Adrenal gland (tissue), 12 donors: ENCODE measurements around the gene MSI1. TPM values are rescaled to one million over a fixed set of nuclear protein-coding genes. Genes with fewer than 3 reads are reported as not detected.

Source experiments
- DNase-seq, 7 donors: peaks; one replicate each; pipeline ENCODE4 v3.0.0-alpha.2; 2019 to 2020
- H3K27ac ChIP-seq, 5 donors: fragments of 200-600 bp; sonication (generic) in 4 of 5; 1 replicate in 3 of 5; 2 replicates in 2 of 5; pipeline versions ENCODE4 v1.5.1 to v1.8.0; 2016 to 2020; ENCODE audit warnings: mild to moderate bottlenecking in 1 of 5
- H3K27me3 ChIP-seq: fragments of 200-600 bp; 2 replicates; pipeline ENCODE4 v1.8.0; 2021
- H3K36me3 ChIP-seq, 2 donors: fragments of 200-600 bp; replicated peaks in 1 of 2; 1 replicate in 1 of 2; 2 replicates in 1 of 2; pipeline versions ENCODE4 v1.5.1 to v1.8.0; 2018 to 2022
- H3K4me1 ChIP-seq, 2 donors: fragments of 200-600 bp; replicated peaks in 1 of 2; 1 replicate in 1 of 2; 2 replicates in 1 of 2; pipeline versions ENCODE4 v1.5.1 to v1.8.0; 2018 to 2021
- H3K4me3 ChIP-seq, 4 donors: fragments of 200-600 bp; sonication (generic) in 3 of 4; one replicate each; pipeline ENCODE4 v1.5.1; 2016 to 2018
- H3K9me3 ChIP-seq, 3 donors: fragments of 200-600 bp; sonication (generic) in 1 of 3; replicated peaks in 1 of 3; 1 replicate in 2 of 3; 2 replicates in 1 of 3; pipeline versions ENCODE4 v1.5.1 to v1.8.0; 2016 to 2021
- POLR2A ChIP-seq, 2 donors: fragments of 450-650 bp; IDR thresholded peaks; one replicate each; pipeline ENCODE4 v1.6.1; 2017; ENCODE audit warnings: antibody characterized with exemption in 2 of 2, mild to moderate bottlenecking in 2 of 2, moderate library complexity in 1 of 2
- WGBS, 4 donors: extraction: QIAGEN DNeasy Blood & Tissue Kit in 2 of 4; methylation state at CpG; one replicate each; pipeline versions ENCODE4 v1.1.5 to v1.1.7; 2013 to 2017; 5-methylcytosine and 5-hydroxymethylcytosine counted together
- intact Hi-C, 2 donors: fragments of 100-400 bp; cut with DNase I; formaldehyde crosslinking; loops; one replicate each; pipeline versions ENCODE4 v1.14.1 to v1.15.0; 2022 to 2023
- polyA plus RNA-seq, 3 donors: library from polyadenylated mRNA; stranded (reverse); fragments of 200-250 nt in 2 of 3; fragments of 350-450 nt in 1 of 3; fragmentation: Illumina TruSeq in 1 of 3; extraction: RNeasy Lipid Tissue Mini Kit (QIAGEN cat#74804) in 1 of 3; gene quantifications; one replicate each; pipeline ENCODE4 v1.2.3, GENCODE V29; 2013 to 2014
- total RNA-seq, 9 donors: library from RNA; depleted of rRNA in 4 of 9; stranded (reverse); fragments of >200 nt in 4 of 9; fragments of 120-200 nt in 1 of 9; fragmentation: NEBNext Ultra II Directional in 1 of 9; extraction: Animal tissue kit (Norgen Biotek cat#: 25700) in 1 of 9; gene quantifications; one replicate each; pipeline versions ENCODE4 v1.1.0 to v1.2.4, GENCODE V29; 2013 to 2023
- TF ChIP-seq, protein P1 (sequence below), 6 experiments: fragments of 450-650 bp in 4 of 6; fragments of 200-600 bp in 2 of 6; sonication (generic) in 1 of 6; IDR thresholded peaks; 1 replicate in 5 of 6; 2 replicates in 1 of 6; pipeline versions ENCODE4 v1.5.1 to v1.8.0; 2016 to 2021; ENCODE audit warnings: antibody characterized with exemption in 6 of 6, mild to moderate bottlenecking in 2 of 6, moderate library complexity in 1 of 6
- donor health status: healthy with polysubstance abuse.
- donor health status: Bipolar disorder and iron deficiency.
- donor health status: DM: yes; HTN: yes; CAD: no.
- donor health status: DM: no; HTN: no; CAD: no.
- donor health status: DM: no; HTN: no; CAD: no.
- donor health status: DM: yes; HTN: yes; CAD: no.

The MSI1 gene
- total and polyA plus RNA-seq, 12 donors = 0.87 to 24.2 (median 6.7) TPM

DNA sequence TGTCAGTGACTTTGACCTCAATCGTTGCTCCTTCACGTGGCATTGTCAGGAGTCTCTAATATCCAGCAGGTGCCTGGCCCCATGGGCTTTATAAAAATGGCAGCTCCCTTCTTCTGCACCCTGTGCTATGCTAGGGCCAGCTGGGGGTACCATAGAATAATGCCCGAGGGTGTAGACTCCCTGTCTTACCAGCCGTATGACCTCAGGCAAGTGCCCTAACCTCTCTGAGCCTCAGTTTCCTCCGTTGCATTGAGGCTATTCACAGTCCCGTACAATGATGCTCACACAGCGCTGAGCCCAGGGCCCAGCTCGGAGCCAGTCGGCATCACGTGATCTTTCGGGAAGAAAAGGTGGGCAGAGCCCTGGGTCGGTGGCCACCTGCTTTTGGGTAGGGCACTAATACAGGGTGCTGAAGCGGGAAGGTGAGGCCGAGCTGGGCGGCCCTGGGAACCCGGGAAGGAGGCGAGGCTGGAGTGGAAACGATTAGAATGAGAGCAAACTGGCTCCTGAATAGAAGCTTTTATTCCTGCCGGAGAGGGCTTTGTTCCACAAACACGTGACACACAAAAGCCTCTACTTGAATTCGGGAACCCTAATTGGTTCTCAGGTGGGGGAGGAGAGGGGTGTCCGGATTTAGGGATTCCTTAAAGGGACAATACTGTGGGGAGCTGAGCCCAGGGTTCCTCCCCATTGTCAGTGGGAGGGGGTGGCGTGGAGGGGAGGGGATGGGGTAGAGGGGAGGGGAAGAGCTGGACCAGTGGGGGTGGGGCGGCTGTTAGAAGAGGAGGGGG is 19.9 kb upstream of the MSI1 start:
- H3K27me3 ChIP-seq = no peaks in the 10 kb centered on the region
- intact Hi-C loops = no loop called here
- DNase-seq = no peak

DNA sequence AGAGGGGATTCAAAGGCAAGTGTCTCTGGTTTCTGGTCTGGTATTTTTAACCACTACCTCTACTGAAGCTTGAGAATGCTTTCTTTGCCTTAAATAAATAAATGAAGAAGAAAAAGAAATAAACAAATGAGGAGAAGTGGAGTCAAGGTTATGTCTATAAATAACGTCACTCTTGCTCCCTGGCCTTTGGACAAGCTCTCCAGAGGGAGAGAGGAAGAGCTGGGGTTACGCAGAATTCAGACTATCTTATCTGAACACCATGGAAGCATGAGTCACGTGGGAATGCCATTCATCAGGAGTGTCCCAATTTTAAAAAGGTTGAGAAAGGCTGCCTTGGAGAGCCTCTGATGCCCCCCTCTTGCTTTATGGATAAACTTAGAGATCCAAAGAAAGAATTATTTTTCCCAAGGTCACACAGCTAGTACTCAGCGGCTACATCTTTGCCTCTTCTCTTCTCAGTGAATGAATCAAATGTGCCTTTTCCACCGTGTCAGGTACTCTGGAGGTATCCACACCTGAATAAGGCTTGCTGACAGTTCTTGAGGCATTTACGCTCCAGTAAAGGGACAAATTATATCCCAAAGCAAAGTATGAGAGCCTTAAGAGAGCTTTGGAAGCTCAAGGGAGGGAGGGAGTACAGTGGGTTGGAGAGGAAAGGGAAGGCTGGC is 12.9 kb upstream of the MSI1 start:
- intact Hi-C loops = no loop called here
- Histone ChIP-seq H3K9me3 (no peaks in the 10 kb centered on the region), H3K4me3 (no peak overlapping the region), H3K36me3 (no peaks in the 10 kb centered on the region), H3K27me3 (no peaks in the 10 kb centered on the region), H3K4me1 (peaks cover 9 to 31% of the 10 kb centered on the region in 2 donors), H3K27ac (peak overlapping the region; percentile 22 to 80 (median 68))
- DNase-seq = peak; percentile 66 to 89 (median 85)
- WGBS, 4 donors = 20 to 33% (median 25%) methylated on average over 6 of the region's 6 CpGs
- no peak for TF ChIP-seq POLR2A (IDR thresholded peaks at IDR 0.05)
- TF ChIP-seq, protein P1, sequence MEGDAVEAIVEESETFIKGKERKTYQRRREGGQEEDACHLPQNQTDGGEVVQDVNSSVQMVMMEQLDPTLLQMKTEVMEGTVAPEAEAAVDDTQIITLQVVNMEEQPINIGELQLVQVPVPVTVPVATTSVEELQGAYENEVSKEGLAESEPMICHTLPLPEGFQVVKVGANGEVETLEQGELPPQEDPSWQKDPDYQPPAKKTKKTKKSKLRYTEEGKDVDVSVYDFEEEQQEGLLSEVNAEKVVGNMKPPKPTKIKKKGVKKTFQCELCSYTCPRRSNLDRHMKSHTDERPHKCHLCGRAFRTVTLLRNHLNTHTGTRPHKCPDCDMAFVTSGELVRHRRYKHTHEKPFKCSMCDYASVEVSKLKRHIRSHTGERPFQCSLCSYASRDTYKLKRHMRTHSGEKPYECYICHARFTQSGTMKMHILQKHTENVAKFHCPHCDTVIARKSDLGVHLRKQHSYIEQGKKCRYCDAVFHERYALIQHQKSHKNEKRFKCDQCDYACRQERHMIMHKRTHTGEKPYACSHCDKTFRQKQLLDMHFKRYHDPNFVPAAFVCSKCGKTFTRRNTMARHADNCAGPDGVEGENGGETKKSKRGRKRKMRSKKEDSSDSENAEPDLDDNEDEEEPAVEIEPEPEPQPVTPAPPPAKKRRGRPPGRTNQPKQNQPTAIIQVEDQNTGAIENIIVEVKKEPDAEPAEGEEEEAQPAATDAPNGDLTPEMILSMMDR (IDR thresholded peaks at IDR 0.05) = no peak

More for the DNA sequence above, 19.9 kb upstream of the MSI1 start:
- whole genome bisulfite sequencing, 4 donors = 36 to 41% (median 37%) methylated on average over 19 to 24 of the region's 24 CpGs
- no peak overlapping the region for H3K27ac ChIP-seq
- TF ChIP-seq, protein P1 (IDR thresholded peaks at IDR 0.05) = no peak
- TF ChIP-seq POLR2A (IDR thresholded peaks at IDR 0.05) = no peak
- no peak overlapping the region for H3K4me3 ChIP-seq
- H3K9me3 ChIP-seq = no peaks in the 10 kb centered on the region
- no peaks in the 10 kb centered on the region for H3K4me1 ChIP-seq
- no peaks in the 10 kb centered on the region for H3K36me3 ChIP-seq

DNA sequence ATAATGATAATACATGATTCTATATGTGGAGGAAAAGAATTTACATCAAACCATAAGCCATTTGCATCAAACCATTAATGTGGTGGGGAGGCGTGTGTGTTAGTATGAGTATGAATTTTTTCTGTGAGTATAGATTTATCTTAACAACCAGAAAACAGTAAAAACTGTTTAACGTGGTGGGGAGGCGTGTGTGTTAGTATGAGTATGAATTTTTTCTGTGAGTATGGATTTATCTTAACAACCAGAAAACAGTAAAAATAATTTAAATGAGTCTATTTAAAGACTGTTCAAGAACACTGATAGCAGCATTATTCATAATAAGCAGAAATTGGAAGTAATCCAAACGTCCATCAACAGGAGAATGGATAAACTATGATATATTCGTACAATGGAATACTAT is 9.1 kb upstream of the MSI1 start:
- no peaks in the 10 kb centered on the region for H3K36me3 ChIP-seq
- TF ChIP-seq POLR2A (IDR thresholded peaks at IDR 0.05) = no peak
- TF ChIP-seq, protein P1 (IDR thresholded peaks at IDR 0.05) = no peak
- DNase-seq = no peak
- peak overlapping the region in 1 of 5 donors; percentile 64 for H3K27ac ChIP-seq
- peaks cover 11 to 32% of the 10 kb centered on the region in 2 donors for H3K4me1 ChIP-seq
- 55 to 65% (median 58%) methylated on average over 5 of the region's 5 CpGs for WGBS, 4 donors
- H3K27me3 ChIP-seq = no peaks in the 10 kb centered on the region
- H3K9me3 ChIP-seq = no peaks in the 10 kb centered on the region
- H3K4me3 ChIP-seq = no peak overlapping the region
- intact Hi-C loops = no loop called here

DNA sequence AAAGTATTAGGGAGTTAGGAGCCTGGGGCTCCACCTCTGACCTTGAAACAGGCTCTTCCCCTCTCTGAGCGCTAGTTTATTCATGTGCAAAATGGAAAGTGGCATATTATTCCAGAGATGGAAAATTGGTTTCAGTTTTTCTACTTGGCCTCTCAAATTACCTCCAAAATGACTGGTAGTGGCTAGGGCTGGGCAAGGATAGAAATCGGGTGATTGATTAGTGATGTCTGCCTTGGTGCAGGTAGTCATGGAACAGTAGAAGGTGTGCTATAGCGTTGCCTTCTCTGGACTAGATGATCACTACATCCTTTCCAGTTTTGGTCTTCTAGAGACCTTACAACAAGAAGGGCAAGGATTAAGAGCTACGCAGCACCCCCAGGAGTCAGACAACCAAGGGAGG is 8.6 kb upstream of the MSI1 start:
- Histone ChIP-seq H3K4me1 (peaks cover 11 to 28% of the 10 kb centered on the region in 2 donors), H3K27ac (peak overlapping the region in 2 of 5 donors; percentile 20 to 64), H3K9me3 (no peaks in the 10 kb centered on the region), H3K36me3 (no peaks in the 10 kb centered on the region), H3K27me3 (no peaks in the 10 kb centered on the region), H3K4me3 (no peak overlapping the region)
- WGBS, 4 donors = 71 to 78% (median 75%) methylated on average over 4 of the region's 4 CpGs
- no peak for DNase-seq
- intact Hi-C loops = no loop called here
- TF ChIP-seq, protein P1 (IDR thresholded peaks at IDR 0.05) = no peak
- TF ChIP-seq POLR2A (IDR thresholded peaks at IDR 0.05) = no peak
